Stimulated activated CD4-positive, alpha-beta T cell treated with anti-CD3 and anti-CD28 coated beads, TNF-alpha, amount 100 ng/mL, for 1 hour (primary cell): ENCODE data around the gene ARHGEF16.

Experiments
- DNase-seq, 3 donors: peaks; one replicate each; pipeline ENCODE4 v3.0.0-alpha.2; 2020; ENCODE audit warnings: low read depth in 3 of 3, low spot score in 1 of 3

The ARHGEF16 gene

GRCh38 chr1:3481836-3482375, 27.4 kb downstream of the ARHGEF16 start:
- DNase-seq: no peak

GRCh38 chr1:3482378-3482849, 27.9 kb downstream of the ARHGEF16 start:
- DNase-seq: no peak

DNA sequence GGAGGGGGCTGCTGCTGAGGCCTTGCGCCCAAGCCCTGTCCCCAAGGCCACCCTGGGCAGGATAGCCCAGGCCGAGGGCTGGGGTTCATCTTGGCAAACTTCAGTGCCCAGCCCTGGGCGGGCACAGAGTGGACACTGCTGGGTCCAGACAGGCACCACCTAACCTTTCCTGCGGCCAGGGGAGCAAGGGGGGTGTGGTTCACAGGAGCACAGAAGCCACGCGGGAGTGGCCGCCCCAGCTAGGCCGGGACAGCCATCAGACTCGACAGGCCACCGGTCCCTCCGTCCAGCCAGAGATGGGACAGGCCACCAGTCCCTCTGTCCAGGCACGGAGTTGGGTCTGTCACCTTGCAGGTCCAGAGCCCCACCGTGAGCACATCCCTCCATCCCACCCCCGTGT, 28.9 kb downstream of the ARHGEF16 start:
- no peak for DNase-seq

GRCh38 chr1:3483801-3484444, 29.5 kb downstream of the ARHGEF16 start:
- peak in 1 of 3 donors; percentile 28 for DNase-seq

DNA sequence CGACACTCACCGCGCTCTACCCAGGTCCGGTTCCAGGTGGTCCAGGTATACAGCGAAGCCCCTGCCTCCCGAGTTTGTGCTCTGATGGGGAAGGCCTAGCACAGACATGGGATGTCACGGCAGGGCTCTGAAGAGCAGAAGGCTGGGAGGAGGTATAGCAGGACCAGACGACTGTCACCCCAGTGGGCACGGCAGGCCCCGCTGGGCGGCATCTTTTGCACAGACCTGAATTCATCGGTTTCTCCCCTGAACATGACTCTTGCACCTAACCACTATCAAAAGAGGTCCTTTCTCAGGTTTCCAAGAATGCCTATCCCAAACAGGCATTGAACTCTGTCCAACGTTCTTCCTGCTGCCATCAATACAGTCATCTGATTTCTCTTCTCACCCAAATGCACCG, 30.6 kb downstream of the ARHGEF16 start:
- DNase-seq: no peak

DNA sequence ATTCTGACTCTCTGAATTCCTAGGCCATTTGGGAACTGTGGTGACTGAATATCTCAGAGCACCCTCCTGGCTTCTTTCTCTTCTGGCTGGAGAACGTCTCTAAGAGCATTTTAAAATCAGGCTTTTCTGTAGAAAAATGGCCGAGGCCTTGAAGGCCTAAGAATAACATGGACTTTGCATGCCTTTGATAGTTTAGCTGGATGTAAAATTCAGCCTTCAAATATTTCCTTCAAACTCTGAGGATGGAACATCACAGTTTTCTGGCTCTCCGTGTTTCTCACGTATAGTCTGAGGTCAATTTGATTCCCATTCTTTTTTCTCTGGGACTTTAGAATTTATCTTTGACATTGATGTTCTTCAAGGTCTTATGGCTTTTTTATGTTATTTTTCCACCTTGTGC, 34.0 kb downstream of the ARHGEF16 start:
- DNase-seq: no peak

- no peak for DNase-seq
These were observed 35.7 kb downstream of the ARHGEF16 start for GRCh38 chr1:3490046-3490745.

- DNase-seq: peak; percentile 63 to 87 (median 74)
These were observed 37.1 kb downstream of the ARHGEF16 start for GRCh38 chr1:3491291-3492246.

- no peak for DNase-seq
These were observed 38.2 kb downstream of the ARHGEF16 start for GRCh38 chr1:3492545-3493246.

GRCh38 chr1:3494321-3495308, 40.1 kb downstream of the ARHGEF16 start:
- DNase-seq: no peak

- DNase-seq: no peak
These were observed 41.6 kb downstream of the ARHGEF16 start for GRCh38 chr1:3495776-3496745.

DNA sequence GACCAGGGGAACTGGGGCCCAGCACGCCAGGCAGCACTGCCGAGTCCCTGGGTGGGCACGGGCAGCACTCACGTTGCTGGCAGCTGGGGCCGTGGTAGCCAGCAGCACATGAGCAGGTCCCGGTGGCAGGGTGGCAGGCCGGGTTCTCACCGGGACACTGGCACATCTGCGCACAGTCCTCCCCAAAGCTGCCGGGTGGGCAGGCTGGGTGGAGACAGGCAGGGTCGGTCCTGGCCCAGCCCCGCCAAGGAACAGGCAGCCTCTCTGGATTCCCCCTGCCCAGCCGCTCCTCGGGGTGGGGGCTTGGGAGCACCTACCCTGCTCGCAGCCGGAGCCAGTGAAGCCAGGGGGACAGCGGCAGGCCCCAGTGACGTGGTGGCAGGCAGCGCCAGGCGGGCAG, 42.5 kb downstream of the ARHGEF16 start:
- no peak for DNase-seq

DNA sequence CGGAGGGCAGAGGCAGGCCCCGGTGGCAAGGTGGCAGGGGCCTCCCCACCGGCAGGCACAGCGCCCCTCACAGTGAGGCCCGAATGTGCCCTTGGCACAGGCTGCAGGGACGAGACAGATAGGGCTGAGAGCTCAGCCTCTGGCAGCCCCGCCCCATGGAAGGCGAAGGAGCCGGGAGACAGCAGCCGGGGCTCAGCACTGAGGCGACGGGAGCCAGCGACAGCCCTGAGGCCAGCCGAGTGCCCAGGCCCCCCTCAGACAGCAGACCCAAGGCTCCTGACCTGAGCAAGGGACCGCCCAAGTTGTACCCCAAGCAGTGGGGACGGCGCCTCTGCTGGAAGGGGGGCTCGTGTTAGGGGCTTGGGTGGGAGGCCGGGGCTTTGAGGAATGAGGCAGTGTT, 43.1 kb downstream of the ARHGEF16 start:
- no peak for DNase-seq

- no peak for DNase-seq
These were observed 43.9 kb downstream of the ARHGEF16 start for GRCh38 chr1:3498246-3498930.

DNA sequence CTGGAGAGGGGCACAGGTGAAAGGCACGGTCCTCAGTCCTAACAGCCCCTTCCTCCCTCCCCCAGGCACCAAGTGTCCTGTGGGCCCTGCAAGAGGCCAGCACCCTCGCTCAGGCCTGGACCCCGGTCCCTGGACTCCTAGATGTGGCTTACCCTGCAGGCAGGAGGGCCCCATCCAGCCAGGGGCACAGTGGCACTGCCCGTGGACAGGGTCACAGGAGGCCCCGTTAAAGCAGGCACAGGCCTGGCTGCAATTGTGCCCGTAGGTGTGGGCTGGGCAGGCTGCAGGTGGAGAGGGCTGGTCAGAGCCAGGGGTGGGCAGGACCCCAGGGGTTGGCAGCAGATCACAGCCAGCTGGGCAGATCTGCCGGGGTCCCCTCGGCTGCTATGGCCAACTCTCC, 44.5 kb downstream of the ARHGEF16 start:
- DNase-seq: no peak

- DNase-seq: no peak
These were observed 45.1 kb downstream of the ARHGEF16 start for GRCh38 chr1:3499611-3500010.

DNA sequence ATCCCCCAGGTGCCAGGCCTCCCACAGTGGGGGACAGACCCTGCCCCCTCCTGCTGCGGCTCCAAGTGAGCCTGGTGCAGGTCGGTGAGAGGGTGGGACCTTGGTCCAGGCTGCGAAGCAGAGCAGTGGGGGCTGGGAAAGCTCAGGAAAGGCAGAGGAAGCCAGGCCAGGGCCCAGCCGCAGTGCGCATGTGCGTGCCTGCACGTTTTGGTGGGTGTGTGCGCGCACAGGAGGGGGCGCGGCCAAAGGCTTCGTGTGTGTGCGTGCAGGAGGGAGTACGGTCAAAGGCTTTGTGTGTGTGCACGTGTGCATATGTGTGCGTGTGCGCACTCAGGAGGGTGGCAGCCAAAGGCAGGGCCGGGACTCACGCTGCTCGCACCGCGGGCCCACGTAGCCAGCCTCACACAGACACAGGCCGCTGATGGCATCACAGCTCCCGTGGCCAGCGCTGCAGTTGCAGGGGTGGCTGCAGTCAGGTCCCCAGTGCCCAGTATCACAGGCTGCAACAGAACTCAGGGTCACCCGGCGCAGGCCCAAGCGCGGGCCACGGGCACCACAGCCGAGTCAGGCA, 45.9 kb downstream of the ARHGEF16 start:
- DNase-seq: no peak
